ENCODE data around the gene SDS. TPM values are rescaled to one million over a fixed set of nuclear protein-coding genes. Genes with fewer than 3 reads are reported as not detected.

Gene SDS
- total and polyA plus RNA-seq, 2 experiments from 2014 or later: 0.57 TPM; not detected in 1

- no peaks in the 10 kb centered on the region for H4K20me1 ChIP-seq (replicated peaks; ENCODE audit: insufficient read depth)
- Mint-ChIP-seq H3K9me3 (no peaks in the 10 kb centered on the region; the same call in 2 of the 3 replicates), H3K4me3 (no peak overlapping the region), H3K27me3 (ENCODE audit: insufficient read depth, low read depth, poor library complexity) (no peaks in the 10 kb centered on the region), H3K27ac (no peak overlapping the region), H3K36me3 (ENCODE audit: low read depth) (no peaks in the 10 kb centered on the region; the same call in 2 of the 3 replicates), H3K4me1 (no peaks in the 10 kb centered on the region)
- H3K79me2 ChIP-seq (replicated peaks; ENCODE audit: insufficient read depth): no peaks in the 10 kb centered on the region
- TF ChIP-seq JUNB (IDR thresholded peaks at IDR 0.05; ENCODE audit: unreplicated experiment) (no peak), ETS1 (IDR thresholded peaks at IDR 0.05) (no peak), EZH2 (IDR thresholded peaks at IDR 0.05; ENCODE audit: low read depth, unreplicated experiment) (no peak), ZNF331 (CRISPR knock-in tag; IDR thresholded peaks at IDR 0.05; ENCODE audit: low read depth) (no peak), CTCF (conservative IDR thresholded peaks at IDR 0.05; ENCODE audit: low read depth in 2 of 2) (no peak), ZNF462 (CRISPR knock-in tag; IDR thresholded peaks at IDR 0.05) (no peak), CREB1 (CRISPR knock-in tag; IDR thresholded peaks at IDR 0.05; ENCODE audit: low read depth) (no peak), EZH2phosphoT487 (IDR thresholded peaks at IDR 0.05; ENCODE audit: unreplicated experiment) (no peak), POLR2AphosphoS5 (IDR thresholded peaks at IDR 0.05; ENCODE audit: low read depth) (no peak), NANOG (IDR thresholded peaks at IDR 0.05; ENCODE audit: borderline replicate concordance) (no peak), STAT1 (IDR thresholded peaks at IDR 0.05; ENCODE audit: unreplicated experiment) (no peak), ZNF114 (CRISPR knock-in tag; IDR thresholded peaks at IDR 0.05) (no peak), REST (IDR thresholded peaks at IDR 0.05; ENCODE audit: unreplicated experiment) (no peak)
- no peak overlapping the region for H2AFZ ChIP-seq
- H3K27me3 ChIP-seq (ENCODE audit: insufficient read depth): no peaks in the 10 kb centered on the region
- H3K9me2 ChIP-seq (ENCODE audit: insufficient read depth): no peaks in the 10 kb centered on the region; the same call in 1 of the 2 replicates
- H3K27ac ChIP-seq (ENCODE audit: low read depth): no peak overlapping the region
- 0 out of 2 replicates have a peak, but pooled peaks cover 2% of the 10 kb centered on the region for H3F3A ChIP-seq (replicated peaks; ENCODE audit: low read depth)
- no peaks in the 10 kb centered on the region for H3K4me1 ChIP-seq (ENCODE audit: insufficient read depth)
- H3K36me3 ChIP-seq (ENCODE audit: insufficient read depth): no peaks in the 10 kb centered on the region
- no peak for ATAC-seq
- H3K4me2 ChIP-seq: no peak overlapping the region
- H3K4me3 ChIP-seq: no peak overlapping the region
- no peak for DNase-seq (ENCODE audit: low spot score)
Observed at GRCh38 chr12:113392520-113392919, 11.2 kb downstream of the SDS start.

Measured in GM23338 (cell line).